ENCODE measurements around the gene ATP6V1G2. TPM values are rescaled to one million over a fixed set of nuclear protein-coding genes. Genes with fewer than 3 reads are reported as not detected.
"Not testable (repeated sequence)": the region's sequence is repeated elsewhere in the genome, so short reads cannot be mapped to it uniquely, and the experiment has no call there.

The ATP6V1G2 gene
- total and polyA plus RNA-seq, 2 donors = 3.3 to 3.8 TPM

- Histone ChIP-seq H3K4me3 (ENCODE audit: low read depth, low read length) (no peak overlapping the region), H3K27ac (ENCODE audit: low read depth) (no peak overlapping the region), H3K4me1 (ENCODE audit: insufficient read depth) (no peaks in the 10 kb centered on the region), H3K36me3 (ENCODE audit: insufficient read depth) (no peaks in the 10 kb centered on the region)
- WGBS = 79% methylated on average over 1 of the region's 1 CpG
- no peak for DNase-seq (ENCODE audit: extremely low spot score)
These were observed 23.6 kb upstream of the ATP6V1G2 start for GRCh38 chr6:31569861-31570536.

- H3K36me3 ChIP-seq (ENCODE audit: insufficient read depth) = no peaks in the 10 kb centered on the region
- no peak overlapping the region for H3K4me3 ChIP-seq (ENCODE audit: low read depth, low read length)
- WGBS = 69% methylated on average over 3 of the region's 3 CpGs
- no peak overlapping the region for H3K27ac ChIP-seq (ENCODE audit: low read depth)
- no peak for DNase-seq (ENCODE audit: extremely low spot score)
- H3K4me1 ChIP-seq (ENCODE audit: insufficient read depth) = no peaks in the 10 kb centered on the region
These were observed 22.1 kb upstream of the ATP6V1G2 start for GRCh38 chr6:31568537-31568961.

DNA sequence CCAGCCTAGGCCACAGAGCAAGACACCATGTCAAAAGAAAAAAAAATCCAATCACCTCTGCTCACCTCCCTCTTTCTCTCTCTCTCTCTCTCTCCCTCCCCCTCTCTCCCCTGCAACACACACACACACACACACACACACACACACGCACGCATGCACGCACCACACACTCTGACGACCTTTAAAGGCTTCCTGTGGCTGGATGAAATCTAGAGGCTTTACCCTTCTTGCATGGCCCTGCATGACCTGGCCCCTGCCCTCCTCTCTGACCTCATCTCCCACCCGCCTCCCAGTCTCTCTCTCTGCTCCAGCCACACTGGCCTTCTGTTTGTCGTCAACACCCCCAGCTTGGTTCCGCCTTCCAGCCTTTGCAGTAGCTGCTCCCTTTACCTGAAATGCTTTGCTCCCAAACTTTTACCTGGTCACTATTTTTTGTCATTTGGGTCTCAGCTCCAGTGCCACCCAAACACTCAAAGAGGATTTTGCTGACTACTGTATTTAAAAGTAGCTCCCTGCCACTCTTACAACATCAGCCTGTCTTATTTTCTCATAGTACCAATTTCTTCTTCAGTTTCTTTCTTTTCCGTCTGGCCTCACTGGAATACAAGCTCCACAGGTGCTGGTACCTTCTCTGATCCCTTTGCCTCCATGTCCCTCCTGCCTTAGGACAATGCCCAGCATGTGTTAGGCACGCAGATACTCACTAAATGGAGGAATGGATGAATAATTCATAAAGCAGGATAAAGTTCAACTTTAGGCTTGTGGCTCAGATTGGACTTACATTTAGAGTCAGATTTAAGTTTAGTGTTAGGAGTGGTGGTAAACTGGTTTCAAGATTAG, 21.3 kb upstream of the ATP6V1G2 start:
- no peak for DNase-seq (ENCODE audit: extremely low spot score)
- no peaks in the 10 kb centered on the region for H3K36me3 ChIP-seq (ENCODE audit: insufficient read depth)
- H3K27ac ChIP-seq (ENCODE audit: low read depth) = no peak overlapping the region
- no peaks in the 10 kb centered on the region for H3K4me1 ChIP-seq (ENCODE audit: insufficient read depth)
- WGBS = 43% methylated on average over 9 of the region's 9 CpGs
- H3K4me3 ChIP-seq (ENCODE audit: low read depth, low read length) = no peak overlapping the region

GRCh38 chr6:31560697-31561058, 14.3 kb upstream of the ATP6V1G2 start:
- Histone ChIP-seq H3K4me1 (ENCODE audit: insufficient read depth) (no peaks in the 10 kb centered on the region), H3K27ac (ENCODE audit: low read depth) (no peak overlapping the region), H3K36me3 (ENCODE audit: insufficient read depth) (no peaks in the 10 kb centered on the region), H3K4me3 (ENCODE audit: low read depth, low read length) (no peak overlapping the region)
- no peak for DNase-seq (ENCODE audit: extremely low spot score)

GRCh38 chr6:31559958-31560696, 13.7 kb upstream of the ATP6V1G2 start:
- no peaks in the 10 kb centered on the region for H3K4me1 ChIP-seq (ENCODE audit: insufficient read depth)
- no peak overlapping the region for H3K4me3 ChIP-seq (ENCODE audit: low read depth, low read length)
- no peaks in the 10 kb centered on the region for H3K36me3 ChIP-seq (ENCODE audit: insufficient read depth)
- 63% methylated on average over 7 of the region's 7 CpGs for WGBS
- H3K27ac ChIP-seq (ENCODE audit: low read depth) = no peak overlapping the region
- no peak for DNase-seq (ENCODE audit: extremely low spot score)

DNA sequence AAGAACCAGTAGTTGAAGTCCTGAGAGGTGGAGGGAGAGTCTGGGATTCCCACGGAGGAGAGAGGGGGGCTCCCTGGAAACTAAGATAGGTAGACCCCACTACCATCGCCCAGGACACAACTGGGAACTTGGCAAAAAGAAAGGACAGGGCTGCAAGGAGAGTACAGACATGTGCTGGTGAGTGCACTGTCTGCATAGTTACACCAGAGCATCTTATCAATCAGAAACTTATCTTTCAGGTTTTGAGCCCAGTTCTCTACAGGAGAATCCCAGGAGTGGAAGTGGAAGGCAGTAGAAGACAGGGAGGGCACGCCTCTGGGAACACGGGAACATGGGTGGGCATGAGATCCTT, 13.2 kb upstream of the ATP6V1G2 start:
- Histone ChIP-seq H3K4me3 (ENCODE audit: low read depth, low read length) (no peak overlapping the region), H3K36me3 (ENCODE audit: insufficient read depth) (no peaks in the 10 kb centered on the region), H3K27ac (ENCODE audit: low read depth) (no peak overlapping the region), H3K4me1 (ENCODE audit: insufficient read depth) (no peaks in the 10 kb centered on the region)
- 73% methylated on average over 4 of the region's 4 CpGs for WGBS
- no peak for DNase-seq (ENCODE audit: extremely low spot score)

DNA sequence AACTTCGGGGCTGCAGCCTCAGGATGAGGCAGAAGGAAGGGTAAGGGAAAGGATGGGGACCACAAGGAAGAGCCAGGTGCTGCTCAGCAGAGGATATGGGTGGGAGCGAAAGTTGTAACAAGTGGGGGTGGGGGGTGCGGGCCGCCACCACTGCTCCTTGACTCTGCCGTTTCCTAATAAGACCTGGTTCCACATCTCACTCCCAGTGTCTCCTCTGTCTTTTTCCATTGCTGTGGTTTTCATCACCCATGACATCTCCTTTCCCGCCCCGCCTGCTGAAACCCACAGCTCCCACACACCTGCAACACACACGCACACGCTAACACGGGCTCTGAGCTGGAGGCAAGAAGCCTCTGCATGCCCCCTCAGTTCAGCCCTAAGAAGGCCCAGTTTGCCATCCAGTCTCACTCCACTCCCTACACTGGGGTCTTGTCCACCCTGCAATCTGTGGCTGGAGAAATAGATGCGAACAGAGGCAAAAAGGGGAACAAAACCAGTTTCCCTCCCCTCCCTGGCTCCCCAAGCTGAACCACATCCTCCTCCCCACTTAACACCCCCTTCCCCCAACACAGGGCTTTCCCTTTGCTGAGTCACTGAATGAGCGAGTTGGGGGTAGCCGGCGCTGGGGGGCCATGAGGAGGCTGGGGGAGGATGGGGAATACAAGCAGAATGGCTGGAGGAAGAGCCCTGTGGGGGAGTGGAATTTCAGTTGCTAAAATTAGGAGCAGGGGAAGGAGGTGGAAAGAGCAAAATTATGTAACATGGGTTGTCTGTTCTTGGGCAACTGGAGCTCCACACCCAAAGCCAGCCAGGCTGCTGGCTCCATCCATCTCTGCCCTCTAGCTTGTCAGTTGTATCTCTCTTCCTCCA, 12.5 kb upstream of the ATP6V1G2 start:
- WGBS = 83% methylated on average over 14 of the region's 14 CpGs
- Histone ChIP-seq H3K36me3 (ENCODE audit: insufficient read depth) (no peaks in the 10 kb centered on the region), H3K27ac (ENCODE audit: low read depth) (no peak overlapping the region), H3K4me3 (ENCODE audit: low read depth, low read length) (no peak overlapping the region), H3K4me1 (ENCODE audit: insufficient read depth) (no peaks in the 10 kb centered on the region)
- DNase-seq (ENCODE audit: extremely low spot score) = no peak

GRCh38 chr6:31558318-31558625, 11.9 kb upstream of the ATP6V1G2 start:
- 87% methylated on average over 8 of the region's 8 CpGs for WGBS
- Histone ChIP-seq H3K4me3 (ENCODE audit: low read depth, low read length) (no peak overlapping the region), H3K36me3 (ENCODE audit: insufficient read depth) (no peaks in the 10 kb centered on the region), H3K4me1 (ENCODE audit: insufficient read depth) (no peaks in the 10 kb centered on the region), H3K27ac (ENCODE audit: low read depth) (no peak overlapping the region)
- no peak for DNase-seq (ENCODE audit: extremely low spot score)

DNA sequence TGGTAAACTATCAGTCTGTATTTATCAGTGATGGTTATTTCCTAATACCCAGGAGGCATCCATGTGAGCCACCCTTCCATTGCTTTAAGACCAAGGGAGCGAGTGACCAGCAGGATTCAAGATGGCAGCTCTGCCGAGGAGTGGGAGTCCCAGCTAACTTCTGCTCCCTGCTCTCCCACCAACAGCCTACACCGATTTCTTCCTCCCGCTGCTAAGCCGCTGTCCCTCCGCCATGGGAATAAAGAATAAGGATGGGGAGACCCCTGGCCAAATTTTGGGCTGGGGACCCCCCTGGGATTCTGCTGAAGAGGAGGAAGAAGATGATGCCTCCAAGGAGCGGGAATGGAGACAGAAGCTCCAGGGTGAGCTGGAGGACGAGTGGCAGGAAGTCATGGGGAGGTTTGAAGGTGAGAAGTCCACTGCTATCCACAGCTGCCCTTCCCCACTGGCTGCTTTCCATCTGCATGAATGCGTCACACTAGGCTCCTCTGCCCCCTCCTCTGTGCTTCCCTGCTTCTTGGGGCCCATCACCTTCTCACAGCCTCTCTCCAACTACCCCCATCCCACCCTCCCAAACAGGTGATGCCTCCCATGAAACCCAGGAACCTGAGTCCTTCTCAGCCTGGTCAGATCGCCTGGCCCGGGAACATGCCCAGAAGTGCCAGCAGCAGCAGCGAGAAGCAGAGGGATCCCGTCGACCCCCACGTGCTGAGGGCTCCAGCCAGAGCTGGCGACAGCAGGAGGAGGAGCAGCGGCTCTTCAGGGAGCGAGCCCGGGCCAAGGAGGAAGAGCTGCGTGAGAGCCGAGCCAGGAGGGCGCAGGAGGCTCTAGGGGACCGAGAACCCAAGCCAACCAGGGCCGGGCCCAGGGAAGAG, 11.3 kb upstream of the ATP6V1G2 start:
- H3K27ac ChIP-seq (ENCODE audit: low read depth) = no peak overlapping the region
- H3K36me3 ChIP-seq (ENCODE audit: insufficient read depth) = no peaks in the 10 kb centered on the region
- H3K4me3 ChIP-seq (ENCODE audit: low read depth, low read length) = no peak overlapping the region
- 76% methylated on average over 24 of the region's 24 CpGs for WGBS
- H3K4me1 ChIP-seq (ENCODE audit: insufficient read depth) = no peaks in the 10 kb centered on the region
- no peak for DNase-seq (ENCODE audit: extremely low spot score)

- WGBS = 79% methylated on average over 3 of the region's 3 CpGs
- Histone ChIP-seq H3K27ac (ENCODE audit: low read depth) (no peak overlapping the region), H3K4me1 (ENCODE audit: insufficient read depth) (no peaks in the 10 kb centered on the region), H3K36me3 (ENCODE audit: insufficient read depth) (no peaks in the 10 kb centered on the region), H3K4me3 (ENCODE audit: low read depth, low read length) (no peak overlapping the region)
- no peak for DNase-seq (ENCODE audit: extremely low spot score)
These were observed 9.9 kb upstream of the ATP6V1G2 start for GRCh38 chr6:31556307-31556706.

DNA sequence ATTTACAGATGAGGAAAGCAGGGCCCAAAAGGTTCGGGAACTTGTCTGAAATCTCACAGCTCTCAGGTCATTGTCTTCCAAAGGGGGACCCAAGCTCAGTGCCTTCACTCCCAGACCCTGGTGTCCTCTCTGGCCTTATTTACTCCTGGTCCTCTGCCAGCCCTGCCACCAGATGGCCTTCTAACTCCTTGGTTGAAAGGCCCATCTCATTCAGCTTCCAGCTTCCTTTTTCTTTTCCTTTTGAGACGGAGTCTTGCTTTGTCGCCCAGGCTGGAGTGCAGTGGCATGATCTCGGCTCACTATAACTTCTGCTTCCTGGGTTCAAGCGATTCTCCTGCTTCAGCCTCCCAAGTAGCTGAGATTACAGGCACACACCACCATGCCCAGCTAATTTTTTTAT, 5.0 kb upstream of the ATP6V1G2 start:
- H3K36me3 ChIP-seq (ENCODE audit: insufficient read depth); H3K4me3 ChIP-seq (ENCODE audit: low read depth, low read length); H3K4me1 ChIP-seq (ENCODE audit: insufficient read depth); H3K27ac ChIP-seq (ENCODE audit: low read depth); DNase-seq (ENCODE audit: extremely low spot score): not testable (repeated sequence)
- 52% methylated on average over 5 of the region's 5 CpGs for WGBS

- WGBS = 90% methylated on average over 2 of the region's 2 CpGs
- H3K36me3 ChIP-seq (ENCODE audit: insufficient read depth) = no peaks in the 10 kb centered on the region
- no peak for DNase-seq (ENCODE audit: extremely low spot score)
- H3K4me3 ChIP-seq (ENCODE audit: low read depth, low read length) = no peak overlapping the region
- no peak overlapping the region for H3K27ac ChIP-seq (ENCODE audit: low read depth)
- H3K4me1 ChIP-seq (ENCODE audit: insufficient read depth) = peaks cover 2% of the 10 kb centered on the region
These were observed 2.1 kb upstream of the ATP6V1G2 start for GRCh38 chr6:31548544-31548873.
